Endothelial cell of umbilical vein (primary cell): ENCODE measurements around the gene TPT1. TPM values are rescaled to one million over a fixed set of nuclear protein-coding genes. Genes with fewer than 3 reads are reported as not detected.

Source experiments
- BruUV-seq: library from RNA; stranded (reverse); fragments of 400-500 nt; replicated peaks from 2 replicates; lab custom pipeline; 2021; lab: Mats Ljungman, UMichigan
- CTCF ChIA-PET: fragments of 300-600, 350-600 bp; sonication (Branson Sonifier 250); formaldehyde crosslinking; loops from one replicate; lab custom pipeline; 2021; ENCODE audit warnings: antibody characterized with exemption, inconsistent platforms; lab: Charles Lee
- POLR2A ChIA-PET: fragments of 300-600, 350-600 bp; sonication (Branson Sonifier 250); formaldehyde crosslinking; loops from one replicate; lab custom pipeline; 2021; ENCODE audit warnings: antibody characterized with exemption, inconsistent platforms; lab: Charles Lee
- DNase-seq: peaks from one replicate; pipeline ENCODE4 v3.0.0-alpha.2; 2011; ENCODE audit warnings: low read depth, low spot score
- FAIRE-seq: peaks from 2 replicates; lab custom pipeline; 2011; peaks lifted over from hg19 to GRCh38; lab: Jason Lieb, UNC
- H2AFZ ChIP-seq: 2 replicates; pipeline ENCODE4 v1.6.0; 2012; ENCODE audit warnings: low read depth, low read length, control low read depth, inconsistent platforms
- H3K27ac ChIP-seq: 2 replicates; pipeline ENCODE4 v1.5.1; 2011; ENCODE audit warnings: low read depth, mild to moderate bottlenecking, control low read depth, low read length, moderate library complexity; ENCODE audit not compliant: insufficient read depth
- H3K27me3 ChIP-seq, 2 experiments: 2 replicates each; pipeline versions ENCODE4 v1.6.0 to v1.6.1; 2011; ENCODE audit warnings: low read length in 2 of 2, mixed read lengths in 1 of 2; ENCODE audit not compliant: control insufficient read depth in 2 of 2, insufficient read depth in 2 of 2
- H3K36me3 ChIP-seq, 2 experiments: 2 replicates in 1 of 2; 3 replicates in 1 of 2; pipeline ENCODE4 v1.5.1; 2011; ENCODE audit warnings: low read length in 2 of 2, mild to moderate bottlenecking in 1 of 2, moderate library complexity in 1 of 2; ENCODE audit not compliant: control insufficient read depth in 2 of 2, insufficient read depth in 2 of 2; ENCODE audit errors: extremely low read depth in 1 of 2
- H3K4me1 ChIP-seq: 3 replicates; pipeline ENCODE4 v1.5.1; 2011; ENCODE audit warnings: mild to moderate bottlenecking, low read length; ENCODE audit not compliant: control insufficient read depth, insufficient read depth; ENCODE audit errors: extremely low read depth
- H3K4me2 ChIP-seq: 2 replicates; pipeline ENCODE4 v1.6.1; 2011; ENCODE audit warnings: low read length, control low read depth, mixed read lengths; ENCODE audit not compliant: insufficient read depth
- H3K4me3 ChIP-seq, 3 experiments: fragments of 200-600 bp in 1 of 3; sonication (generic), shearing (Covaris generic) in 1 of 3; replicated peaks in 1 of 3; 2 replicates each; pipeline ENCODE4 v1.5.1; 2011 to 2016; ENCODE audit warnings: control low read depth in 3 of 3, low read length in 3 of 3, mild to moderate bottlenecking in 2 of 3, inconsistent platforms in 1 of 3, low read depth in 1 of 3, moderate library complexity in 1 of 3; ENCODE audit not compliant: insufficient read depth in 1 of 3
- H3K79me2 ChIP-seq: 2 replicates; pipeline ENCODE4 v1.6.0; 2012; ENCODE audit warnings: low read length, inconsistent platforms; ENCODE audit not compliant: control insufficient read depth, insufficient read depth
- H3K9ac ChIP-seq: replicated peaks from 2 replicates; pipeline ENCODE3; 2011; ENCODE audit warnings: low read length, control low read depth; ENCODE audit not compliant: insufficient read depth; ENCODE audit errors: extremely low read depth
- H3K9me1 ChIP-seq: replicated peaks from 3 replicates; pipeline ENCODE4 v1.6.0; 2011; ENCODE audit warnings: mild to moderate bottlenecking, low read length; ENCODE audit not compliant: control insufficient read depth, insufficient read depth; ENCODE audit errors: extremely low read depth
- H3K9me3 ChIP-seq: replicated peaks from 2 replicates; pipeline ENCODE4 v1.5.1; 2012; ENCODE audit warnings: low read length, inconsistent platforms; ENCODE audit not compliant: control insufficient read depth, insufficient read depth
- H4K20me1 ChIP-seq: replicated peaks from 2 replicates; pipeline ENCODE3; 2011; ENCODE audit warnings: mild to moderate bottlenecking, low read length; ENCODE audit not compliant: control insufficient read depth, insufficient read depth; ENCODE audit errors: extremely low read depth
- EZH2 ChIP-seq: IDR thresholded peaks from 2 replicates; pipeline ENCODE4 v1.6.1; 2012; ENCODE audit warnings: borderline replicate concordance, low read depth, mild to moderate bottlenecking, moderate library complexity, low read length, inconsistent platforms; ENCODE audit not compliant: severe bottlenecking
- FOS ChIP-seq: IDR thresholded peaks from 2 replicates; pipeline ENCODE4 v1.6.1; 2011; ENCODE audit warnings: mild to moderate bottlenecking, low read length, moderate library complexity, borderline replicate concordance; ENCODE audit not compliant: insufficient read depth
- GATA2 ChIP-seq: IDR thresholded peaks from 2 replicates; pipeline ENCODE4 v1.7.0; 2011; ENCODE audit warnings: low read depth, mild to moderate bottlenecking, moderate library complexity, mixed read lengths, low read length; ENCODE audit not compliant: insufficient read length, insufficient read depth
- JUN ChIP-seq: IDR thresholded peaks from 2 replicates; pipeline ENCODE4 v1.6.1; 2011; ENCODE audit warnings: borderline replicate concordance, low read depth; ENCODE audit not compliant: insufficient read length, insufficient read depth
- MYC ChIP-seq: IDR thresholded peaks from one replicate; pipeline ENCODE4 v1.6.1; 2011; ENCODE audit warnings: mild to moderate bottlenecking, low read depth, low read length
- POLR2A ChIP-seq: IDR thresholded peaks from 2 replicates; pipeline ENCODE4 v1.6.1; 2012; ENCODE audit warnings: low read depth, mild to moderate bottlenecking, control low read depth, low read length
- POLR2AphosphoS5 ChIP-seq: IDR thresholded peaks from 2 replicates; pipeline ENCODE4 v1.6.1; 2012; ENCODE audit warnings: low read depth, mild to moderate bottlenecking, control low read depth, low read length, moderate library complexity; ENCODE audit not compliant: insufficient read depth
- dilution Hi-C: fragments of 300-500 bp; cut with MboI; formaldehyde crosslinking; loops from one replicate; pipeline ENCODE4 v1.15.0; 2019; ENCODE audit warnings: low sequenced_read_pairs; ENCODE audit not compliant: extremely low pct_ligation_motif_present
- intact Hi-C: fragments of 100-400 bp; cut with micrococcal nuclease; formaldehyde crosslinking; loops from one replicate; pipeline ENCODE4 v1.10.0; 2022
- polyA plus RNA-seq, 4 experiments: library from polyadenylated mRNA; depleted of rRNA in 3 of 4; stranded (reverse) in 3 of 4; unstranded in 1 of 4; fragments of >200 nt; gene quantifications; 2 replicates each; pipeline versions ENCODE4 v1.2.1 to v1.2.3, GENCODE V29; 2011 to 2012; ENCODE audit warnings: missing spikeins in 1 of 4
- total RNA-seq: library from RNA; stranded (reverse); gene quantifications from 2 replicates; pipeline ENCODE4 v1.2.3, GENCODE V29; 2021
- TF ChIP-seq, protein P1 (sequence below), 2 donors: IDR thresholded peaks; 1 replicate in 1 of 2; 2 replicates in 1 of 2; pipeline ENCODE4 v1.5.1; 2011; ENCODE audit warnings: low read length in 2 of 2, mild to moderate bottlenecking in 2 of 2, moderate library complexity in 2 of 2, control low read depth in 1 of 2, inconsistent platforms in 1 of 2, low read depth in 1 of 2; ENCODE audit not compliant: insufficient read depth in 1 of 2; ENCODE audit errors: extremely low read depth in 1 of 2
- TF ChIP-seq, protein P2 (sequence below): IDR thresholded peaks from 2 replicates; pipeline ENCODE4 v1.6.1; 2011; ENCODE audit not compliant: insufficient read depth, insufficient read length

TPT1 gene
- total and polyA plus RNA-seq, 2 donors (not counting 3 experiments of a cell fraction or from before 2014, with no cell fraction given): 2,993 to 4,330 TPM

DNA sequence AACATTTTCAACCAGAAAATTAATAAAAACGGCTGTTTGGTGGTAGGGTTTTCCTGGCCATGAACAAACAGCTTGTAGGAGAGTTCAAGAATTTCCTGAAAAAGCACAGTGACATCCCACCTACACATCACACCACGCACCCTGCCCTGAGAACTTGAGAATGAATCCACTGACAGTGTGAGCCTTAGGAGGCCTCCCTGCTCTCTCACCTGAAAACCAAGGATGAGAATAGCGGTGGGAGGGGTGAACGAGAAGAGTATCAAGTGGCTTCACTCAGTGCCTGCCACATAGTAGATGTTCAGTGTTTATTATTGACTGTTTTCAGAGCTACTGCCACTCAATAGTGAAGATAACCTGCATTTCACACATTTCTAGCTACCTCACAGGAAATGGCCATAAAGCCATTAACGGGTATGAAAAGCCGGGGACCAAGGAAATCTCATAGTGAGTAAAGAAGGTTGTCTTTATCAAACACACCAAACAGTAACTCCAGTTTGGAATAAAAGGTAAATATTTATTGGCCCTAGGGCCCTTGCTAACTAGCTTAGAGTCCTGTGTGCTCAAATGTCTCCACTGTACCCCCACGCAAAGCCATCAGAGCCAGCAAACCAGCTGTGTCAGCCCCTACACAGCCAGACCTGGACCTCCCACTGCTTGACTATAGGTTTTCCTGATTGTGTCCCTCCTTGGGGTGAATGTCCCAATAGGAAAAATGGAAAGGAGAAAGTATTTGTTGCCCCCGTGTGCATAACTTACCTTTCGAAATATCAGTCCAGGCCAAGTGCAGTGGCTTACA lies 40.6 kb downstream of the TPT1 start:
- Histone ChIP-seq H2AFZ (no peak overlapping the region), H3K4me2 (no peak overlapping the region), H3K4me3 (no peak overlapping the region), H3K27ac (no peak overlapping the region), H3K9me3 (no peaks in the 10 kb centered on the region), H3K4me1 (peaks cover 11% of the 10 kb centered on the region), H3K79me2 (no peaks in the 10 kb centered on the region), H3K9ac (no peak overlapping the region), H3K27me3 (peaks cover 0 to 5% of the 10 kb centered on the region in 2 experiments), H4K20me1 (no peaks in the 10 kb centered on the region), H3K9me1 (no peaks in the 10 kb centered on the region), H3K36me3 (no peaks in the 10 kb centered on the region)
- ChIA-PET POLR2A (no interaction called here), CTCF (interaction anchor here (1.2 to 1.9 kb wide), 4 partner anchors 8 to 254 kb away, joined by 3 to 8 read pairs (median 6); no protein-coding TSS in a partner anchor)
- BruUV-seq: no TSS peak
- TF ChIP-seq, protein P1, sequence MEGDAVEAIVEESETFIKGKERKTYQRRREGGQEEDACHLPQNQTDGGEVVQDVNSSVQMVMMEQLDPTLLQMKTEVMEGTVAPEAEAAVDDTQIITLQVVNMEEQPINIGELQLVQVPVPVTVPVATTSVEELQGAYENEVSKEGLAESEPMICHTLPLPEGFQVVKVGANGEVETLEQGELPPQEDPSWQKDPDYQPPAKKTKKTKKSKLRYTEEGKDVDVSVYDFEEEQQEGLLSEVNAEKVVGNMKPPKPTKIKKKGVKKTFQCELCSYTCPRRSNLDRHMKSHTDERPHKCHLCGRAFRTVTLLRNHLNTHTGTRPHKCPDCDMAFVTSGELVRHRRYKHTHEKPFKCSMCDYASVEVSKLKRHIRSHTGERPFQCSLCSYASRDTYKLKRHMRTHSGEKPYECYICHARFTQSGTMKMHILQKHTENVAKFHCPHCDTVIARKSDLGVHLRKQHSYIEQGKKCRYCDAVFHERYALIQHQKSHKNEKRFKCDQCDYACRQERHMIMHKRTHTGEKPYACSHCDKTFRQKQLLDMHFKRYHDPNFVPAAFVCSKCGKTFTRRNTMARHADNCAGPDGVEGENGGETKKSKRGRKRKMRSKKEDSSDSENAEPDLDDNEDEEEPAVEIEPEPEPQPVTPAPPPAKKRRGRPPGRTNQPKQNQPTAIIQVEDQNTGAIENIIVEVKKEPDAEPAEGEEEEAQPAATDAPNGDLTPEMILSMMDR (IDR thresholded peaks at IDR 0.05; ENCODE audit: extremely low read depth in 1 of 2, insufficient read depth in 1 of 2, low read depth in 1 of 2, low read length in 2 of 2): no peak
- TF ChIP-seq, protein P2, sequence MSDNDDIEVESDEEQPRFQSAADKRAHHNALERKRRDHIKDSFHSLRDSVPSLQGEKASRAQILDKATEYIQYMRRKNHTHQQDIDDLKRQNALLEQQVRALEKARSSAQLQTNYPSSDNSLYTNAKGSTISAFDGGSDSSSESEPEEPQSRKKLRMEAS: no peak
- TF ChIP-seq POLR2A (no peak), EZH2 (no peak), GATA2 (no peak), FOS (no peak), MYC (no peak), JUN (no peak), POLR2AphosphoS5 (no peak)
- dilution Hi-C loops (no loop called here), intact Hi-C loops (no loop called here)
- DNase-seq (no peak), FAIRE-seq (no peak)
